CD4-positive, alpha-beta memory T cell (primary cell): Measurements from ENCODE around the gene GCAT. TPM values are rescaled to one million over a fixed set of nuclear protein-coding genes. Genes with fewer than 3 reads are reported as not detected.
"Not testable (repeated sequence)": the region's sequence is repeated elsewhere in the genome, so short reads cannot be mapped to it uniquely, and the experiment has no call there.

Experiments used
- CTCF ChIA-PET: fragments of 350-600 bp; sonication (Branson Sonifier 250); formaldehyde crosslinking; loops from one replicate; lab custom pipeline; 2021; ENCODE audit warnings: inconsistent platforms; ENCODE audit not compliant: partially characterized antibody; lab: Charles Lee
- POLR2A ChIA-PET: fragments of 350-600 bp; sonication (Branson Sonifier 250); formaldehyde crosslinking; loops from one replicate; lab custom pipeline; 2021; ENCODE audit not compliant: partially characterized antibody; lab: Charles Lee
- DNase-seq, 5 donors: peaks; one replicate each; pipeline versions ENCODE4 v3.0.0 to v3.0.0-alpha.2; 2020 to 2022; ENCODE audit warnings: mixed read lengths in 1 of 5
- H3K27ac ChIP-seq: one replicate; pipeline ENCODE4 v1.7.0; 2013; ENCODE audit warnings: low read depth, low read length
- H3K27me3 ChIP-seq: 2 replicates; pipeline ENCODE4 v1.7.0; 2013; ENCODE audit warnings: mild to moderate bottlenecking, low read length, moderate library complexity; ENCODE audit not compliant: insufficient read depth
- H3K36me3 ChIP-seq: 2 replicates; pipeline ENCODE4 v1.7.0; 2013; ENCODE audit warnings: mild to moderate bottlenecking, low read length, moderate library complexity; ENCODE audit not compliant: insufficient read depth
- H3K4me1 ChIP-seq: 2 replicates; pipeline ENCODE4 v1.7.0; 2013; ENCODE audit warnings: mild to moderate bottlenecking, low read length, moderate library complexity; ENCODE audit not compliant: insufficient read depth
- H3K4me3 ChIP-seq, 2 donors: one replicate each; pipeline ENCODE4 v1.7.0; 2013; ENCODE audit warnings: low read length in 2 of 2, mild to moderate bottlenecking in 1 of 2
- H3K9me3 ChIP-seq, 2 donors: one replicate each; pipeline ENCODE4 v1.7.0; 2013; ENCODE audit warnings: low read length in 2 of 2, control low read depth in 1 of 2; ENCODE audit not compliant: control insufficient read depth in 1 of 2
- H3K27ac Mint-ChIP-seq, 7 donors: one replicate each; pipeline ENCODE4 v1.8.0; 2020 to 2021; ENCODE audit warnings: mixed read lengths in 7 of 7, mild to moderate bottlenecking in 6 of 7, inconsistent platforms in 3 of 7, moderate library complexity in 3 of 7
- H3K27me3 Mint-ChIP-seq, 2 donors: one replicate each; pipeline ENCODE4 v1.8.0; 2020 to 2021; ENCODE audit warnings: mixed read lengths in 2 of 2
- H3K36me3 Mint-ChIP-seq, 2 donors: one replicate each; pipeline ENCODE4 v1.8.0; 2020 to 2021; ENCODE audit warnings: mixed read lengths in 2 of 2, inconsistent platforms in 1 of 2, mild to moderate bottlenecking in 1 of 2
- H3K4me1 Mint-ChIP-seq, 4 donors: one replicate each; pipeline ENCODE4 v1.8.0; 2020 to 2021; ENCODE audit warnings: mixed read lengths in 4 of 4, mild to moderate bottlenecking in 1 of 4
- H3K4me3 Mint-ChIP-seq, 8 donors: one replicate each; pipeline ENCODE4 v1.8.0; 2020 to 2021; ENCODE audit warnings: mixed read lengths in 8 of 8, mild to moderate bottlenecking in 7 of 8, moderate library complexity in 6 of 8, inconsistent platforms in 3 of 8
- H3K9me3 Mint-ChIP-seq, 8 donors: one replicate each; pipeline ENCODE4 v1.8.0; 2020 to 2021; ENCODE audit warnings: mixed read lengths in 8 of 8, mild to moderate bottlenecking in 5 of 8, inconsistent platforms in 3 of 8, moderate library complexity in 1 of 8
- intact Hi-C: fragments of 100-400 bp; cut with micrococcal nuclease; formaldehyde crosslinking; loops from one replicate; pipeline ENCODE4 v1.15.1; 2023
- polyA plus RNA-seq, 2 donors: library from polyadenylated mRNA; unstranded; fragments of 300-500 nt; fragmentation: Illumina TruSeq; gene quantifications; one replicate each; pipeline ENCODE4 v1.2.3, GENCODE V29; 2021
- total RNA-seq, 2 experiments: library from RNA; stranded (reverse); gene quantifications; one replicate each; pipeline ENCODE4 v1.2.3, GENCODE V29; 2021

GCAT gene
- total and polyA plus RNA-seq, 4 experiments from 2014 or later, result 2.9 to 6.8 (median 3.9) TPM

DNA sequence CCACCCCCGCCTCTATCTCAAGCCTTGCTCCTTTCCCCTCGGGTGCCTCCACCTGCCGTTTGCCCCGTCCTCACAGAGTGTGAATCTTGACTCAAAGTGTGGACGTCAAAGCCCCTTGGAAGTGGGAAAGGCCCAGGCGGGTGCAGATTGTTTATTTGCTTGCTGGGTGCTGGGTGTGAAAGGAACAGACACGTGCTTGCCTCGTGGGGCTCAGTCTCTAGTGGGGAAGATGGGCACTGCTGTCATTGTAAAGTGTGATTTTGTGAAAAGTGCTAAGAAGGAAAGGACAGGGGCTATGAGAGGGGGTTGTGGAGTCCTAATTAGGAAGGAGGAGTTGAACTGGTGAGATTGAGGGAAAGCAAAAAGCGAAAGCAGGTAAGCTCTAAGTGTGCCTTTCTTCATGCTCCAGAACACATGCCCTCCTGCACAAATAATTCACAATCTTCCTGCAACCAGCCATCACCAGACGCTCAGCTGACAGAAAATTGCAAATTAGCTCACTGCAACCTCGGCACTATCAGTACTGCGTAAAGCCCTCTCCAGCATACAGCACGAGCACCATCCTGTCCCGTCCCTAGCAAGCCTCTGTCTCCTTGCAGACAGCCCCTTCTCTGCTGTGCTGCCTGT lies 9.7 kb upstream of the GCAT start:
- Mint-ChIP-seq H3K4me1 (peaks cover 3 to 10% (median 8%) of the 10 kb centered on the region in 4 donors), H3K36me3 (no peaks in the 10 kb centered on the region), H3K9me3 (no peaks in the 10 kb centered on the region), H3K4me3 (no peak overlapping the region), H3K27ac (peak overlapping the region in 1 of 7 donors; percentile 66), H3K27me3 (peaks cover 4 to 7% of the 10 kb centered on the region in 2 donors)
- POLR2A ChIA-PET, result no interaction called here
- CTCF ChIA-PET, result no interaction called here
- H3K9me3 ChIP-seq, result no peaks in the 10 kb centered on the region
- H3K4me1 ChIP-seq, result peaks cover 11% of the 10 kb centered on the region
- no peak overlapping the region for H3K27ac ChIP-seq
- intact Hi-C loops, result no loop called here
- no peaks in the 10 kb centered on the region for H3K36me3 ChIP-seq
- no peak for DNase-seq
- H3K27me3 ChIP-seq, result no peaks in the 10 kb centered on the region
- no peak overlapping the region for H3K4me3 ChIP-seq

- CTCF ChIA-PET, result interaction anchor here (0.7 kb wide), 1 partner anchor 960 kb away, joined by 4 read pairs; no protein-coding TSS in a partner anchor
Observed at GRCh38 chr22:37799979-37800378, 7.8 kb upstream of the GCAT start.

GRCh38 chr22:37801946-37802309 lies 5.8 kb upstream of the GCAT start:
- intact Hi-C loops, result no loop called here
- H3K9me3 ChIP-seq, result no peaks in the 10 kb centered on the region
- Mint-ChIP-seq H3K36me3 (no peaks in the 10 kb centered on the region), H3K27me3 (peaks cover 22 to 27% of the 10 kb centered on the region in 2 donors), H3K4me3 (peak overlapping the region; percentile 75 to 87 (median 84)), H3K27ac (peak overlapping the region in 2 of 7 donors; percentile 57 to 66), H3K9me3 (no peaks in the 10 kb centered on the region), H3K4me1 (peaks cover 14 to 38% (median 30%) of the 10 kb centered on the region in 4 donors)
- ChIA-PET CTCF (no interaction called here), POLR2A (interaction anchor here (1.2 kb wide), 1 partner anchor 16 kb away, joined by 3 read pairs; no protein-coding TSS in a partner anchor)
- peak overlapping the region in 1 of 2 donors; percentile 51 for H3K4me3 ChIP-seq
- H3K36me3 ChIP-seq, result no peaks in the 10 kb centered on the region
- H3K27ac ChIP-seq, result no peak overlapping the region
- no peak for DNase-seq
- H3K4me1 ChIP-seq, result peaks cover 41% of the 10 kb centered on the region
- H3K27me3 ChIP-seq, result peaks cover 8% of the 10 kb centered on the region

More at GRCh38 chr22:37799979-37800378, 7.8 kb upstream of the GCAT start:
- H3K36me3 ChIP-seq, intact Hi-C loops, H3K27ac ChIP-seq, H3K36me3 Mint-ChIP-seq, H3K9me3 Mint-ChIP-seq, DNase-seq, H3K4me3 ChIP-seq, H3K9me3 ChIP-seq, H3K27ac Mint-ChIP-seq, H3K27me3 ChIP-seq, POLR2A ChIA-PET: not testable (repeated sequence)
- H3K4me3 Mint-ChIP-seq, result peak overlapping the region in 1 of 8 donors; percentile 27
- H3K4me1 Mint-ChIP-seq, result peaks cover 5 to 21% (median 16%) of the 10 kb centered on the region in 4 donors
- peaks cover 13 to 18% of the 10 kb centered on the region in 2 donors for H3K27me3 Mint-ChIP-seq
- H3K4me1 ChIP-seq, result peaks cover 22% of the 10 kb centered on the region

- Histone ChIP-seq H3K4me1 (peaks cover 47% of the 10 kb centered on the region), H3K9me3 (no peaks in the 10 kb centered on the region), H3K4me3 (peak overlapping the region; percentile 36 to 51), H3K36me3 (no peaks in the 10 kb centered on the region), H3K27ac (no peak overlapping the region), H3K27me3 (peaks cover 8% of the 10 kb centered on the region)
- intact Hi-C loops, result no loop called here
- Mint-ChIP-seq H3K9me3 (no peaks in the 10 kb centered on the region), H3K27ac (peak overlapping the region in 3 of 7 donors; percentile 8 to 66 (median 50)), H3K4me3 (peak overlapping the region; percentile 68 to 89 (median 82)), H3K4me1 (peaks cover 14 to 45% (median 34%) of the 10 kb centered on the region in 4 donors), H3K36me3 (no peaks in the 10 kb centered on the region), H3K27me3 (peaks cover 22 to 27% of the 10 kb centered on the region in 2 donors)
- ChIA-PET POLR2A (interaction anchor here (1.2 kb wide), 1 partner anchor 16 kb away, joined by 3 read pairs; no protein-coding TSS in a partner anchor), CTCF (no interaction called here)
- no peak for DNase-seq
Observed at GRCh38 chr22:37802310-37803194, 5.2 kb upstream of the GCAT start.

- peaks cover 11% of the 10 kb centered on the region for H3K27me3 ChIP-seq
- CTCF ChIA-PET, result no interaction called here
- Mint-ChIP-seq H3K4me1 (peaks cover 16 to 51% (median 36%) of the 10 kb centered on the region in 4 donors), H3K9me3 (no peaks in the 10 kb centered on the region), H3K4me3 (peak overlapping the region; percentile 68 to 89 (median 79)), H3K27me3 (peaks cover 24 to 28% of the 10 kb centered on the region in 2 donors), H3K27ac (peak overlapping the region in 3 of 7 donors; percentile 8 to 66 (median 50)), H3K36me3 (no peaks in the 10 kb centered on the region)
- no peaks in the 10 kb centered on the region for H3K9me3 ChIP-seq
- H3K36me3 ChIP-seq, result no peaks in the 10 kb centered on the region
- POLR2A ChIA-PET, result interaction anchor here (1.2 kb wide), 1 partner anchor 15 kb away, joined by 3 read pairs; no protein-coding TSS in a partner anchor
- peak overlapping the region; percentile 16 to 36 for H3K4me3 ChIP-seq
- intact Hi-C loops, result no loop called here
- peaks cover 54% of the 10 kb centered on the region for H3K4me1 ChIP-seq
- no peak overlapping the region for H3K27ac ChIP-seq
- no peak for DNase-seq
Observed at GRCh38 chr22:37803195-37803638, 4.5 kb upstream of the GCAT start.

GRCh38 chr22:37803639-37804351 lies 3.9 kb upstream of the GCAT start:
- DNase-seq, result no peak
- no peaks in the 10 kb centered on the region for H3K36me3 ChIP-seq
- peaks cover 57% of the 10 kb centered on the region for H3K4me1 ChIP-seq
- Mint-ChIP-seq H3K4me3 (peak overlapping the region; percentile 66 to 79 (median 72)), H3K4me1 (peaks cover 17 to 55% (median 40%) of the 10 kb centered on the region in 4 donors), H3K27me3 (peaks cover 25 to 30% of the 10 kb centered on the region in 2 donors), H3K27ac (peak overlapping the region in 3 of 7 donors; percentile 50 to 83 (median 56)), H3K9me3 (no peaks in the 10 kb centered on the region), H3K36me3 (no peaks in the 10 kb centered on the region)
- H3K27ac ChIP-seq, result no peak overlapping the region
- peaks cover 14% of the 10 kb centered on the region for H3K27me3 ChIP-seq
- POLR2A ChIA-PET, result interaction anchor here (1.5 kb wide), 1 partner anchor 196 kb away, joined by 3 read pairs; the partner anchor contains the start of gene GGA1
- no peak overlapping the region for H3K4me3 ChIP-seq
- intact Hi-C loops, result no loop called here
- CTCF ChIA-PET, result no interaction called here
- H3K9me3 ChIP-seq, result no peaks in the 10 kb centered on the region
